HepG2 (cell line): Measurements from ENCODE around the gene TCF19. TPM values are rescaled to one million over a fixed set of nuclear protein-coding genes. Genes with fewer than 3 reads are reported as not detected.

Experiments used
- EP300 ChIP-seq, 3 experiments: sonication (generic) in 1 of 3; formaldehyde crosslinking in 1 of 3; IDR thresholded peaks; 2 replicates each; pipeline versions ENCODE4 v1.5.1 to v1.6.1; 2011 to 2020; ENCODE audit warnings: low read depth in 2 of 3, low read length in 2 of 3, borderline replicate concordance in 1 of 3, improper control_type of control experiment in 1 of 3, mild to moderate bottlenecking in 1 of 3, missing genetic modification reagents in 1 of 3, moderate library complexity in 1 of 3
- GATAD2A ChIP-seq: IDR thresholded peaks from 2 replicates; pipeline ENCODE4 v1.6.1; 2016
- HNF4G ChIP-seq, 2 experiments: sonication (generic) in 1 of 2; formaldehyde crosslinking in 1 of 2; IDR thresholded peaks; 2 replicates each; pipeline versions ENCODE4 v1.4.0 to v1.6.1; 2011 to 2020; ENCODE audit warnings: borderline replicate concordance in 2 of 2, low read depth in 2 of 2, mild to moderate bottlenecking in 2 of 2, low read length in 1 of 2, missing genetic modification reagents in 1 of 2, moderate library complexity in 1 of 2
- HOXA5 ChIP-seq: sonication (generic); formaldehyde crosslinking; IDR thresholded peaks from 2 replicates; pipeline ENCODE4 v1.4.0; 2020; ENCODE audit warnings: missing genetic modification reagents
- JARID2 ChIP-seq: sonication (generic); formaldehyde crosslinking; IDR thresholded peaks from 2 replicates; pipeline ENCODE4 v1.8.1; 2023; ENCODE audit warnings: missing genetic modification reagents, inconsistent platforms; ENCODE audit not compliant: insufficient replicate concordance
- KAT2B ChIP-seq: fragments of 150-350 bp; IDR thresholded peaks from 2 replicates; pipeline ENCODE4 v1.6.1; 2014; ENCODE audit warnings: low read depth, low read length, borderline replicate concordance
- NCOA2 ChIP-seq: sonication (generic); formaldehyde crosslinking; IDR thresholded peaks from 2 replicates; pipeline ENCODE4 v1.8.0; 2022; ENCODE audit warnings: inconsistent platforms
- RFXAP ChIP-seq: sonication (generic); formaldehyde crosslinking; IDR thresholded peaks from 2 replicates; pipeline ENCODE4 v1.4.0; 2020; ENCODE audit warnings: missing genetic modification reagents, borderline replicate concordance
- SALL1 ChIP-seq: sonication (generic); formaldehyde crosslinking; IDR thresholded peaks from 2 replicates; pipeline ENCODE4 v1.8.0; 2022; ENCODE audit warnings: mild to moderate bottlenecking, missing genetic modification reagents
- ZNF138 ChIP-seq: sonication (generic); formaldehyde crosslinking; IDR thresholded peaks from 2 replicates; pipeline ENCODE4 v1.5.0; 2020; ENCODE audit warnings: mild to moderate bottlenecking, low read depth, missing genetic modification reagents
- ZNF263 ChIP-seq: sonication (generic); formaldehyde crosslinking; IDR thresholded peaks from 2 replicates; pipeline ENCODE4 v1.4.0; 2020; ENCODE audit warnings: missing genetic modification reagents
- ZNF331 ChIP-seq: sonication (generic); formaldehyde crosslinking; IDR thresholded peaks from 2 replicates; pipeline ENCODE4 v1.4.0; 2020; ENCODE audit warnings: missing genetic modification reagents
- ZSCAN9 ChIP-seq: IDR thresholded peaks from 2 replicates; pipeline ENCODE4 v1.6.1; 2016; ENCODE audit warnings: borderline replicate concordance
- polyA plus RNA-seq, 8 experiments: library from polyadenylated mRNA; depleted of rRNA in 3 of 8; stranded (reverse) in 7 of 8; unstranded in 1 of 8; fragments of >200 nt; fragmentation: Illumina TruSeq in 4 of 8; extraction: Trizol in 4 of 8; gene quantifications; 2 replicates each; pipeline versions ENCODE4 v1.2.1 to v1.2.3, GENCODE V29; 2011 to 2016; ENCODE audit warnings: low read depth in 4 of 8, missing spikeins in 1 of 8, mixed read lengths in 1 of 8; ENCODE audit not compliant: insufficient read depth in 1 of 8
- total RNA-seq, 5 experiments: library from RNA; depleted of rRNA; stranded (reverse); fragments of >200 nt; fragmentation: Illumina TruSeq; extraction: Trizol; gene quantifications; 2 replicates each; pipeline ENCODE4 v1.2.3, GENCODE V29; 2016; ENCODE audit warnings: low read depth in 1 of 5
- TF ChIP-seq, protein P1 (sequence below): IDR thresholded peaks from 2 replicates; pipeline ENCODE4 v1.6.1; 2012; ENCODE audit warnings: low read depth, low read length, improper control_type of control experiment
- TF ChIP-seq, protein P2 (sequence below): sonication (generic); formaldehyde crosslinking; IDR thresholded peaks from 2 replicates; pipeline ENCODE4 v1.5.0; 2020; ENCODE audit warnings: mild to moderate bottlenecking, missing genetic modification reagents, borderline replicate concordance
- TF ChIP-seq, protein P3 (sequence below): sonication (generic); formaldehyde crosslinking; IDR thresholded peaks from 2 replicates; pipeline ENCODE4 v1.4.0; 2020; ENCODE audit warnings: low read depth, mild to moderate bottlenecking, missing genetic modification reagents
- TF ChIP-seq, protein P4 (sequence below): sonication (generic); formaldehyde crosslinking; IDR thresholded peaks from 2 replicates; pipeline ENCODE4 v1.4.0; 2020; ENCODE audit warnings: missing genetic modification reagents
- TF ChIP-seq, protein P5 (sequence below): sonication (generic); formaldehyde crosslinking; IDR thresholded peaks from 2 replicates; pipeline ENCODE4 v1.4.0; 2020; ENCODE audit warnings: missing genetic modification reagents

Gene TCF19
- total and polyA plus RNA-seq, 2 of the 13 experiments (the other 11 are each of a cell fraction or from before 2014, with no cell fraction given) = 4.9 to 22.2 TPM

DNA sequence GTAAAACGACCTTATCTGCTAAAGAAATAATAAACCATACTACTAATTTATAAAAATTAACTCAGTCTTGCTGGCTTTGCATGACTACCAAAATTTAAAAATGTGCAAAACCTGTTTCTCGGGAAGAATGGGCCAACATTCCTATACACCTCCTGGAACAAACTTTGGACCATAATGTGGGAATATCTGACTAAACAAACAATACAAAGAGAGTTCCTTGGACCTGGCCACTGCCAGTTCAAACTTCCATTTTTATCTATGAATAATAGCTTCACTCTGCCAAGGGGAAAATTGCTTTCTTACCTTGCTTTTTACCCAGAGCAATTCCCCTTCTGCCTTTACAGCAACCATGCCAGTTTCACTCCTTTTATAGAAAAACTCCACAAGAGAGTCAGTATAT is 50.7 kb downstream of the TCF19 start (continued):
- TF ChIP-seq, protein P1, sequence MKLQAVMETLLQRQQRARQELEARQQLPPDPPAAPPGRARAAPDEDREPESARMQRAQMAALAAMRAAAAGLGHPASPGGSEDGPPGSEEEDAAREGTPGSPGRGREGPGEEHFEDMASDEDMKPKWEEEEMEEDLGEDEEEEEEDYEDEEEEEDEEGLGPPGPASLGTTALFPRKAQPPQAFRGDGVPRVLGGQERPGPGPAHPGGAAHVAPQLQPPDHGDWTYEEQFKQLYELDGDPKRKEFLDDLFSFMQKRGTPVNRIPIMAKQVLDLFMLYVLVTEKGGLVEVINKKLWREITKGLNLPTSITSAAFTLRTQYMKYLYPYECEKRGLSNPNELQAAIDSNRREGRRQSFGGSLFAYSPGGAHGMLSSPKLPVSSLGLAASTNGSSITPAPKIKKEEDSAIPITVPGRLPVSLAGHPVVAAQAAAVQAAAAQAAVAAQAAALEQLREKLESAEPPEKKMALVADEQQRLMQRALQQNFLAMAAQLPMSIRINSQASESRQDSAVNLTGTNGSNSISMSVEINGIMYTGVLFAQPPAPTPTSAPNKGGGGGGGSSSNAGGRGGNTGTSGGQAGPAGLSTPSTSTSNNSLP = peak; percentile 45; the same call in 1 of the 2 replicates
- TF ChIP-seq NCOA2 (peak; percentile 20; the same call in 1 of the 2 replicates), EP300 (IDR thresholded peaks at IDR 0.05; ENCODE audit: low read depth in 2 of 2, low read length in 2 of 2) (peak in 1 of 2 experiments; percentile 49; a peak in 2 of 4 replicates), EP300 (CRISPR knock-in tag; IDR thresholded peaks at IDR 0.05; ENCODE audit: borderline replicate concordance) (no peak), HOXA5 (CRISPR knock-in tag) (no peak), HNF4G (IDR thresholded peaks at IDR 0.05; ENCODE audit: borderline replicate concordance, low read depth, low read length) (peak; percentile 79), HNF4G (CRISPR knock-in tag; IDR thresholded peaks at IDR 0.05; ENCODE audit: borderline replicate concordance, low read depth) (no peak; the same call in 1 of the 2 replicates), KAT2B (no peak), ZSCAN9 (peak; percentile 12; the same call in 1 of the 2 replicates), JARID2 (no peak), GATAD2A (CRISPR knock-in tag) (peak; percentile 46; the same call in 1 of the 2 replicates), ZNF138 (CRISPR knock-in tag) (no peak), RFXAP (CRISPR knock-in tag) (no peak), ZNF331 (peak; percentile 22; the same call in 1 of the 2 replicates), SALL1 (CRISPR knock-in tag) (peak; percentile 43; the same call in 1 of the 2 replicates), ZNF263 (CRISPR knock-in tag) (no peak)
- TF ChIP-seq, protein P2, sequence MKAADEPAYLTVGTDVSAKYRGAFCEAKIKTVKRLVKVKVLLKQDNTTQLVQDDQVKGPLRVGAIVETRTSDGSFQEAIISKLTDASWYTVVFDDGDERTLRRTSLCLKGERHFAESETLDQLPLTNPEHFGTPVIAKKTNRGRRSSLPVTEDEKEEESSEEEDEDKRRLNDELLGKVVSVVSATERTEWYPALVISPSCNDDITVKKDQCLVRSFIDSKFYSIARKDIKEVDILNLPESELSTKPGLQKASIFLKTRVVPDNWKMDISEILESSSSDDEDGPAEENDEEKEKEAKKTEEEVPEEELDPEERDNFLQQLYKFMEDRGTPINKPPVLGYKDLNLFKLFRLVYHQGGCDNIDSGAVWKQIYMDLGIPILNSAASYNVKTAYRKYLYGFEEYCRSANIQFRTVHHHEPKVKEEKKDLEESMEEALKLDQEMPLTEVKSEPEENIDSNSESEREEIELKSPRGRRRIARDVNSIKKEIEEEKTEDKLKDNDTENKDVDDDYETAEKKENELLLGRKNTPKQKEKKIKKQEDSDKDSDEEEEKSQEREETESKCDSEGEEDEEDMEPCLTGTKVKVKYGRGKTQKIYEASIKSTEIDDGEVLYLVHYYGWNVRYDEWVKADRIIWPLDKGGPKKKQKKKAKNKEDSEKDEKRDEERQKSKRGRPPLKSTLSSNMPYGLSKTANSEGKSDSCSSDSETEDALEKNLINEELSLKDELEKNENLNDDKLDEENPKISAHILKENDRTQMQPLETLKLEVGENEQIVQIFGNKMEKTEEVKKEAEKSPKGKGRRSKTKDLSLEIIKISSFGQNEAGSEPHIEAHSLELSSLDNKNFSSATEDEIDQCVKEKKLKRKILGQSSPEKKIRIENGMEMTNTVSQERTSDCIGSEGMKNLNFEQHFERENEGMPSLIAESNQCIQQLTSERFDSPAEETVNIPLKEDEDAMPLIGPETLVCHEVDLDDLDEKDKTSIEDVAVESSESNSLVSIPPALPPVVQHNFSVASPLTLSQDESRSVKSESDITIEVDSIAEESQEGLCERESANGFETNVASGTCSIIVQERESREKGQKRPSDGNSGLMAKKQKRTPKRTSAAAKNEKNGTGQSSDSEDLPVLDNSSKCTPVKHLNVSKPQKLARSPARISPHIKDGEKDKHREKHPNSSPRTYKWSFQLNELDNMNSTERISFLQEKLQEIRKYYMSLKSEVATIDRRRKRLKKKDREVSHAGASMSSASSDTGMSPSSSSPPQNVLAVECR (CRISPR knock-in tag) = no peak
- TF ChIP-seq, protein P3, sequence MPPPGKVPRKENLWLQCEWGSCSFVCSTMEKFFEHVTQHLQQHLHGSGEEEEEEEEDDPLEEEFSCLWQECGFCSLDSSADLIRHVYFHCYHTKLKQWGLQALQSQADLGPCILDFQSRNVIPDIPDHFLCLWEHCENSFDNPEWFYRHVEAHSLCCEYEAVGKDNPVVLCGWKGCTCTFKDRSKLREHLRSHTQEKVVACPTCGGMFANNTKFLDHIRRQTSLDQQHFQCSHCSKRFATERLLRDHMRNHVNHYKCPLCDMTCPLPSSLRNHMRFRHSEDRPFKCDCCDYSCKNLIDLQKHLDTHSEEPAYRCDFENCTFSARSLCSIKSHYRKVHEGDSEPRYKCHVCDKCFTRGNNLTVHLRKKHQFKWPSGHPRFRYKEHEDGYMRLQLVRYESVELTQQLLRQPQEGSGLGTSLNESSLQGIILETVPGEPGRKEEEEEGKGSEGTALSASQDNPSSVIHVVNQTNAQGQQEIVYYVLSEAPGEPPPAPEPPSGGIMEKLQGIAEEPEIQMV (CRISPR knock-in tag) = no peak
- TF ChIP-seq, protein P4, sequence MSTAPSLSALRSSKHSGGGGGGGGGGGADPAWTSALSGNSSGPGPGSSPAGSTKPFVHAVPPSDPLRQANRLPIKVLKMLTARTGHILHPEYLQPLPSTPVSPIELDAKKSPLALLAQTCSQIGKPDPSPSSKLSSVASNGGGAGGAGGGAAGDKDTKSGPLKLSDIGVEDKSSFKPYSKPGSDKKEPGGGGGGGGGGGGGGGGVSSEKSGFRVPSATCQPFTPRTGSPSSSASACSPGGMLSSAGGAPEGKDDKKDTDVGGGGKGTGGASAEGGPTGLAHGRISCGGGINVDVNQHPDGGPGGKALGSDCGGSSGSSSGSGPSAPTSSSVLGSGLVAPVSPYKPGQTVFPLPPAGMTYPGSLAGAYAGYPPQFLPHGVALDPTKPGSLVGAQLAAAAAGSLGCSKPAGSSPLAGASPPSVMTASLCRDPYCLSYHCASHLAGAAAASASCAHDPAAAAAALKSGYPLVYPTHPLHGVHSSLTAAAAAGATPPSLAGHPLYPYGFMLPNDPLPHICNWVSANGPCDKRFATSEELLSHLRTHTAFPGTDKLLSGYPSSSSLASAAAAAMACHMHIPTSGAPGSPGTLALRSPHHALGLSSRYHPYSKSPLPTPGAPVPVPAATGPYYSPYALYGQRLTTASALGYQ (CRISPR knock-in tag) = no peak
- TF ChIP-seq, protein P5, sequence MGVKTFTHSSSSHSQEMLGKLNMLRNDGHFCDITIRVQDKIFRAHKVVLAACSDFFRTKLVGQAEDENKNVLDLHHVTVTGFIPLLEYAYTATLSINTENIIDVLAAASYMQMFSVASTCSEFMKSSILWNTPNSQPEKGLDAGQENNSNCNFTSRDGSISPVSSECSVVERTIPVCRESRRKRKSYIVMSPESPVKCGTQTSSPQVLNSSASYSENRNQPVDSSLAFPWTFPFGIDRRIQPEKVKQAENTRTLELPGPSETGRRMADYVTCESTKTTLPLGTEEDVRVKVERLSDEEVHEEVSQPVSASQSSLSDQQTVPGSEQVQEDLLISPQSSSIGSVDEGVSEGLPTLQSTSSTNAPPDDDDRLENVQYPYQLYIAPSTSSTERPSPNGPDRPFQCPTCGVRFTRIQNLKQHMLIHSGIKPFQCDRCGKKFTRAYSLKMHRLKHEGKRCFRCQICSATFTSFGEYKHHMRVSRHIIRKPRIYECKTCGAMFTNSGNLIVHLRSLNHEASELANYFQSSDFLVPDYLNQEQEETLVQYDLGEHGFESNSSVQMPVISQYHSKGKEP (CRISPR knock-in tag) = no peak
